GM18951 (cell line): Measurements from ENCODE around the gene CPNE5.

Experiments used
- POLR2A ChIP-seq: IDR thresholded peaks from 4 replicates; pipeline ENCODE4 v1.6.1; 2011; ENCODE audit warnings: mild to moderate bottlenecking; ENCODE audit not compliant: insufficient read length, insufficient read depth; ENCODE audit errors: extremely low read depth
- in situ Hi-C: fragments of 300-500 bp; cut with MboI; formaldehyde crosslinking; loops from one replicate; pipeline ENCODE4 v1.12.0; 2022; ENCODE audit warnings: low sequenced_read_pairs, mixed read lengths, inconsistent platforms; ENCODE audit not compliant: unreplicated experiment

Gene CPNE5

GRCh38 chr6:36809941-36810803, 29.1 kb downstream of the CPNE5 start:
- in situ Hi-C loops = no loop called here
- no peak for TF ChIP-seq POLR2A

GRCh38 chr6:36809156-36809555, 30.1 kb downstream of the CPNE5 start:
- in situ Hi-C loops = no loop called here
- TF ChIP-seq POLR2A = no peak

- in situ Hi-C loops = no loop called here
- no peak for TF ChIP-seq POLR2A
Observed at GRCh38 chr6:36808634-36809033, 30.6 kb downstream of the CPNE5 start.

- in situ Hi-C loops = no loop called here
Observed at GRCh38 chr6:36807750-36808149, 31.5 kb downstream of the CPNE5 start.

GRCh38 chr6:36807143-36807542, 32.1 kb downstream of the CPNE5 start:
- TF ChIP-seq POLR2A = no peak
- in situ Hi-C loops = no loop called here

More at GRCh38 chr6:36807750-36808149, 31.5 kb downstream of the CPNE5 start:
- no peak for TF ChIP-seq POLR2A

GRCh38 chr6:36805917-36806316, 33.3 kb downstream of the CPNE5 start:
- in situ Hi-C loops = no loop called here
- no peak for TF ChIP-seq POLR2A

- in situ Hi-C loops = no loop called here
- no peak for TF ChIP-seq POLR2A
Observed at GRCh38 chr6:36805096-36805797, 34.0 kb downstream of the CPNE5 start.

- in situ Hi-C loops = no loop called here
- TF ChIP-seq POLR2A = no peak
Observed at GRCh38 chr6:36804563-36804962, 34.7 kb downstream of the CPNE5 start.

GRCh38 chr6:36803908-36804307, 35.3 kb downstream of the CPNE5 start:
- no peak for TF ChIP-seq POLR2A

GRCh38 chr6:36803482-36803881, 35.8 kb downstream of the CPNE5 start:
- in situ Hi-C loops = no loop called here
- TF ChIP-seq POLR2A = no peak

More at GRCh38 chr6:36803908-36804307, 35.3 kb downstream of the CPNE5 start:
- in situ Hi-C loops = no loop called here

- in situ Hi-C loops = no loop called here
Observed at GRCh38 chr6:36800223-36801076, 38.8 kb downstream of the CPNE5 start.

GRCh38 chr6:36798852-36799251, 40.4 kb downstream of the CPNE5 start:
- in situ Hi-C loops = no loop called here
- no peak for TF ChIP-seq POLR2A

More at GRCh38 chr6:36800223-36801076, 38.8 kb downstream of the CPNE5 start:
- no peak for TF ChIP-seq POLR2A

GRCh38 chr6:36797653-36798052, 41.6 kb downstream of the CPNE5 start:
- no peak for TF ChIP-seq POLR2A
- in situ Hi-C loops = no loop called here
